SK-MEL-5 (cell line): Measurements from ENCODE around the gene CXCL12. TPM values are rescaled to one million over a fixed set of nuclear protein-coding genes. Genes with fewer than 3 reads are reported as not detected.

Source experiments
- DNase-seq: peaks from one replicate; pipeline ENCODE4 v3.0.0-alpha.2; 2016; ENCODE audit warnings: low read depth, low spot score
- in situ Hi-C: cut with HindIII; loops from 2 replicates; pipeline ENCODE4 v1.10.0; 2016; ENCODE audit warnings: low sequenced_read_pairs, high pct_unique_total_duplicates, low pct_unique_long_range_greater_than_20kb
- total RNA-seq: library from RNA; depleted of rRNA; stranded (reverse); fragments of >200 nt; shearing (Covaris generic); gene quantifications from 2 replicates; pipeline ENCODE4 v1.2.3, GENCODE V29; 2014

The CXCL12 gene
- total RNA-seq, 1 experiment from 2014 or later: 0.37 TPM

DNA sequence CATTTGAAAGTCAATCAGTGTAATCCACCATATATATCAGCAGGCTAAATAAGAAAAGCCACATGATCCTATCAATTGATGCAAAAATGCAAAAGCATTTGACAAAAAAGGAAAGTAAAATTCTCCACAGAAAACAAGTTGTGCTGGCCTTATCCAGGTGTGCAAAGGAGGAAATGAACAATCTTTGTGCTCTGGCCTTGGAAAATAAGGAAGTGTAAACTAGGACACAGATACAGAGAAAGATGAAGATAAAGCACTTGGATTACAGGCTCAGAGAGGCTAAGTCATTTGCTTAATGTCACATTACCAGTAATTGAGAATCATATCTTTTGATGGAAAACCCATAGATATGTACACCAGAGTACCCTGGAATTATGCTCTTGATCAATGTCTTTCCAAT, 54.5 kb downstream of the CXCL12 start:
- no peak for DNase-seq
- in situ Hi-C loops: no loop called here

DNA sequence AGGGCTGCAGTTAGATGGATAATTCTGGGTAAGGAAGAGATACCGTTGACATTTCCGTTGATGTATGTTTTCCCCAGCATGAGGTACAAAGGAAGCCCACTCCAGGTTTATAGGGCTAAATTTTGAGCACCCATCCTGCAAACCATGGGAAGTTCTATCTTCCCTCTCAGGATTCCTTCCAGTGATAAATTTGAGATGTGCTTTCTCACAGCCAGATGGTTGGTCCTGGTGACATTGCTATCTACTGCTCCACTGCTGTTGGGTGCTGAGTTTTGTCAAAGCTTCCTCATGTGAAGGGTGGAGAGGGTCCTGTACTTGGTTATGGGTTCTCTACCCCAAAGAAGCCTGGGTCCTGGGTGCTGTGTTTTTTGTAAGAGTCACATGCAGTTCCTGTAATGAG, 57.4 kb downstream of the CXCL12 start:
- in situ Hi-C loops: no loop called here
- DNase-seq: no peak
